Stimulated activated CD4-positive, alpha-beta T cell treated with anti-CD3 and anti-CD28 coated beads, TNF-alpha, amount 100 ng/mL, for 4 hours (primary cell): ENCODE measurements around the gene BRI3BP.

ENCODE experiments used
- DNase-seq, 3 experiments: peaks; one replicate each; pipeline ENCODE4 v3.0.0-alpha.2; 2020; ENCODE audit warnings: low read depth in 3 of 3

Gene BRI3BP, protein sequence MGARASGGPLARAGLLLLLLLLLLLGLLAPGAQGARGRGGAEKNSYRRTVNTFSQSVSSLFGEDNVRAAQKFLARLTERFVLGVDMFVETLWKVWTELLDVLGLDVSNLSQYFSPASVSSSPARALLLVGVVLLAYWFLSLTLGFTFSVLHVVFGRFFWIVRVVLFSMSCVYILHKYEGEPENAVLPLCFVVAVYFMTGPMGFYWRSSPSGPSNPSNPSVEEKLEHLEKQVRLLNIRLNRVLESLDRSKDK

GRCh38 chr12:124993626-124994436, at the start of gene BRI3BP:
Gene BRI3BP (plus strand): TSS chr12:124993645. CDS start chr12:124993791, 146 bp downstream.
- DNase-seq, result peak; percentile 10 to 51 (median 30)

GRCh38 chr12:124946447-124946793, 47.0 kb upstream of the BRI3BP start:
- DNase-seq, result no peak

DNA sequence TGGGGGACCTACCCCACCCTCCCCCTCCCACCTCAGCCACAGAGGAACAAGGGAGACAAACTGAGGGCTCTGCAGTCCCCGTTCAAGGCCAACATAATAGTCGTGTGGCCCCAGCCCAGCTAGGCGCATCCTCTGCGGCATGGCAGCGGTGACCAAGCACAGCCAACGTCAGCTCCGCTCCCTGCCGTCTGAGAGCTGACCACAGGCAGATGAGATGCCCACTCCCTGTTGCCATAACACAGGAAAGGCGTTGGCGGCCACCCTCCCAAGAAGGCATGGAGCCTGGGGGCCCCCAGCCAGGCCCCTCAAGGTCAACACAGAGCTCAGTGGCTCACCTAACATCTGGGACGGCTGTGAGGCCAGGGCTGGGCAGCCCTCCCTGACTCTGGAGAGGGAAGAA, 46.4 kb upstream of the BRI3BP start:
- no peak for DNase-seq

GRCh38 chr12:124947561-124948398, 45.7 kb upstream of the BRI3BP start:
- DNase-seq, result no peak

DNA sequence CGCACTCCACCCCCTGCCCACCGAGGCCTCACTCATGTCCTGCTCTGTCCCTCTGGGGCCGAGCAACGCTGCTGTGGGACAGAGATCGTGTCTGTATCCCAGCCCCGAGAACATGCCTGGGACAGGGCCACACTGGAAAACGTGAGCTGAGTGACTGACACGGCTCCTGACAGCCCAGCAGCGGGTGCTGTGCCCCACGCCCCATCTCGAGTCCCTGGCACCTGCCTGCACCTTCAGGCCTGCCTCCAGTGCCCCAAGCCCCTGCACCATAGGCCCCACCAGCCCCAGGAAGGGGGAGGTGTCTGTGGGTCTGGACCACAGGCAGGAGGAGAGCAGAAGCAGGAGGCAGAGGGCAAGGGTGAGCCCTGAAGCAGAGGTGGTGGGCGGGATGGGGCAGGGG, 44.4 kb upstream of the BRI3BP start:
- no peak for DNase-seq

DNA sequence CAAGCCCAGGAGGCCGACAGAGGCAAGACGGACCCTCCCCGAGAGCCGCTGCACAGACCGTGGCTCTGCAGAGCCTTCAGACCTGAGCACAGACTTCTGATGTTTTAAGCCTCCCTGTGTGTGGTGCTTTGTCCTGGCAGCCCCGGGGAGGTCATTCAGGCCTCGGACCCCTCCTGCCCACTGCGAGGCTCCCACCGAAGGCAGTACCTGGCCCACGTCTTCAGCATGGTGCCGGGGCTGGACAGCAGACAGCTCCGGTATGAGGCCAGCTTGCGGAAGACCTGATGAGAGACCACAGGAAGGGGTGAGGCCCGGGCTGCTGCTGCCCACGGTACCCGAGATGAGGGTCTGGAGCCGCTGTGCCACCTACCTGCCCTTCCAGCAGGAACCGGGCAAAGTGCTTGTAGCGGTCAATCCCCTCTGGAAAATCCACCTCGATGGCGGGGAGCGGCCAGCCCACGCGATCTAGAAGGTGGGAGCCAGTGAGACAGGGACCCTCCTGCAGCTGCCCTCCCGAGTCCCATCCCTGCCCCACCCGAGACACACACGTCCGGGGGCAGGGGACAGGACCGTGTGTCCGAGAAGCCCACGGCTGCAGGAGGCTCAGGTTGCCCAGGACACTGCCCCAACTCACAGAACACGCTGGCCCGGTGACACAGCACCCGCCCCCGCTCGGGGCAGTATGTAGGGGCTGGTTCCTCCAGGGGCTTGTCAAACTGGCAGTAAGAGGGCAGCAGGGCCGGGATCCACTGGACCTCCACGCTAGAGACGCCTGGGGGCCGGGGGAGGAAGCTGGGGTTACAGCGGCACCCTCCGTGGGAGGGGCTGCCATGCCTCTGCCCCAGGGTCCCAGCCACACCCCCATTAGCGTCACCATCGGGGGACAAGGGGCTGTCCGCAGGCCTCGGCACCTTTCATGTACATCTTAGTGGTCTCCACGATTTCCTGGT, 43.4 kb upstream of the BRI3BP start:
- DNase-seq, result no peak

GRCh38 chr12:124952295-124952694, 41.1 kb upstream of the BRI3BP start:
- DNase-seq, result no peak

- DNase-seq, result no peak
These were observed 40.6 kb upstream of the BRI3BP start for GRCh38 chr12:124952801-124953200.

- DNase-seq, result no peak
These were observed 39.6 kb upstream of the BRI3BP start for GRCh38 chr12:124953689-124954405.

DNA sequence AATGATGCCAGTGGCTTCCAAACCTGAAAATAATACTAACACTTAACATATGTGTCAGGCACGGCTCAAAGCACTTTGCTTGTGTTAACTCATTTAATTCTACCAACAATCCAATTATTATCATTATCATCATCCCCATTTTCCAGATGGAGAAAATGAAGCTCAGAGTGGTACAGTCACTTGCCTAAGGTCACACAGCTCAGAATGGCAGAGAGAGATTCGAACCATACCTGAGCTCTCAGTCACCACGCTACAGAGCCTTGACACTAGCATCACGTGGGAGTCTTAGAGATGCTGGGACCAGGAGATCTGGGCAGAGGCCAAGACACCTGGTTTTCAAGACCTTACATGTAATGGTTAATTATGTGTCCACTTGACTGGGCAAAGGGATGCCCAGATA, 38.7 kb upstream of the BRI3BP start:
- DNase-seq, result no peak

DNA sequence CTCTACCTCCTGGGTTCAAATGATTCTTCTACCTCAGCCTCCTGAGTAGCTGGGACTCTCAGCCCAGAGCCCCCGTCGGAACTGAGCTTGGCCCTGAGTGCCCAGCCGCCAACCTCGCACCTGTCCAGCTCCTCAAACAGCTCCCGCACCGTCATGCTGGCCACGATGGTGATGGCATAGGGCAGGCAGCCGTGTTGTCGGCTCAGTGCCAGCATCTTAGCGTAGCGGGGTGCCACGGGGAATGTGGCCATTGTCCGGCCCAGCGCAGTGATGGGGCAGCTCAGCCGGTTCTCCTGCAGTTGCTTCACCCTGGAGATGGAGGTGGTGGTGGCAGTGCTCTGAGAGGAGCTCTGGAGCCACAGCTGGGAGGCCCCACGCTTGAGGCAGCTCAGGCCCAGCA, 36.9 kb upstream of the BRI3BP start:
- DNase-seq, result no peak

DNA sequence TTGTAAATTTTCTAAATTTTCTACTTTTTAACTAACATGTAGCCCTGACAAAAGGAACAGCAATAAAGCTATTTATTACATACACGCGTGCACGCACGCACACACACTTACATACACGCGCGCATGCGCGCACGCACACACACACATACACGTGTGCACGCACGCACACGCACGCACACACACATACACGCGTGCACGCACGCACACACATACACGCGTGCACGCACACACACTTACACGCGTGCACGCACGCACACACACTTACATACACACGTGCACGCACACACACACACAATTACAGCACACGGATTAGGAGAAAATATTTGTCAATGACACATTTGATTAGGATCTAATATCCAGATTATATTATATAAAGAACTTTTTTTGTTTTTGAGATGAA, 32.4 kb upstream of the BRI3BP start:
- no peak for DNase-seq

- no peak for DNase-seq
These were observed 30.2 kb upstream of the BRI3BP start for GRCh38 chr12:124963211-124963610.

GRCh38 chr12:124964251-124964650, 29.2 kb upstream of the BRI3BP start:
- DNase-seq, result no peak

DNA sequence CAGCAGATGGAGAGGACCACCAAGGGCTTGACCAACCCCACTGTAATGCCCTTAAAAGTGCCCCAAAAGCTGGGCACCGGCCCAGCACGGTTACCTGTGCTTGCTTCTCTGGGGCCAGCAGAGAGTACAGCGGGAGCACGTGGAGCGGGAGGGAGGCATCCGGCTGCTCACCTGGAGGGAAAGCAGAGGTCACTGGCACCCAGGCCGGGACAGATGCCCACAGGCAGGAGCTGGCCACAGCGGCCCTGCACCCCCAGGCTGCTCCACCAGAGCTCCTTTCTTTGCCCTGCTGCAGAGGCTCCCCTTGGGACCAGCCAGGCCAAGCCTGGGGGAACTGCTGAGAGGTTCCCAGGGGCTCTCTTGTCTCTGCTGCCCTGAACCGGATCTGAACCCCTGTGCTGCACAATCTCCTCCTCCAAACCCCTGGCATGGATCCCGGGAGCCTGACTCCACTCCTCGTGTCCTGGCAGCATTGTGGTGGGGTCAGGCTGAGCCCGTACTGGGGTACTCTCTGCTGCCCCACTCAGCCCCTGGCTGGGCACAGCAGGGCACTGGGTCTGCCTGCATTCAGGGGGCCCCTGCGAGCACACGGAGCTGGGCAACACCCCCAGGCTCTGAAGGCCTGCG, 28.5 kb upstream of the BRI3BP start:
- no peak for DNase-seq

DNA sequence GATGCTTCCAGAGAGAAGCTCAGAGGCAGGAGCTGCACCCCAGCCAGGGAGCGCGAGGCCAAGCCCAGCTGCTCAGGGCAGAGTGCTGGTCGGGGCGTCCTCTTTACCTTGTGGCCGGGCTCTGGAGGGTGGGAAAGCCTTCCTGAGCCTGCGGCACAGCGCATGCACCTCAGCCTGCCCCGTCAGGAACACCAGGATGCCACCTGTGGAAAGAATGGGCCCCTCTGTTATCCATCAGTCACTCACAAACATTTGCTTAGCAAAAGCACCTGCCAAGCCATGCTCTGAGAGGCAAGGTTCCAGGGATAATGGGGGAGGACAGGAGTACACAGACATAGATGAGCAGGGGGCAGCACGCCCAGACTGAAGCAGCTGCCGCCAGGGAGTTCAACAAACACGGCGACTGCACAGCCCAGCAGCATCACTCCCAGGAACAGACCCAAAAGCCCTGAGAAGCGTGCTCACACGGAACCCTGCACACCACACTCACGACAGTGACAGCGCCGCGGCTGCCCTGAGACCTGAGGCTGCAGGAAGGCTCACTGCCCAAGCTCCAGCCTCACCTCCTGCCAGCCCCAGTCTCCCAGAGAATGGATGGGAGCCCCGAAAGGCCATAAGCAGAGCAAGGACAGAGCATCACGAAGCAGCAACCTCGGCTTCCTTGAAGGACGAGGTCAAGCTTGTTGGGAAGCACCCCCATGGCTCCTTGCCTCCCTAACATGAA, 26.3 kb upstream of the BRI3BP start:
- DNase-seq, result no peak

DNA sequence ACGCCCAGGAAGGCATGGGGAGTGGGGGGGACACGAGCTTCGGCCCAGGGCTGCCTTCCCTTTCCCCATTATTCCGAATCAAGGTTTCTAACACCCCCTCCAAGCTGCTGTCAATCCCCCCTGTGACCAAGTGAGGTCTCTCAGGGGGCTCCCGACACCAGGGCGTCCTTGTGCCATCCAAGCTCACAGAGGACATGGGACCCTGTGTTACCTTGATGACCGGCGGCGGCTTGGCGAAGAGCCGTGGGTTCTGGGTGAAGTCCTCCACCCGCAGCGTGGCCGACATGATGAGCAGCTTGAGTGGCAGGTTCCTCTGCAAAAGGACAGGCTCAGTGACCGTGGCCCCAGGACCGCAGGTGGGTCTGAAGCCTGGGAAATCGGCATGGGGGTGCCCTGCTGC, 24.8 kb upstream of the BRI3BP start:
- DNase-seq, result no peak

DNA sequence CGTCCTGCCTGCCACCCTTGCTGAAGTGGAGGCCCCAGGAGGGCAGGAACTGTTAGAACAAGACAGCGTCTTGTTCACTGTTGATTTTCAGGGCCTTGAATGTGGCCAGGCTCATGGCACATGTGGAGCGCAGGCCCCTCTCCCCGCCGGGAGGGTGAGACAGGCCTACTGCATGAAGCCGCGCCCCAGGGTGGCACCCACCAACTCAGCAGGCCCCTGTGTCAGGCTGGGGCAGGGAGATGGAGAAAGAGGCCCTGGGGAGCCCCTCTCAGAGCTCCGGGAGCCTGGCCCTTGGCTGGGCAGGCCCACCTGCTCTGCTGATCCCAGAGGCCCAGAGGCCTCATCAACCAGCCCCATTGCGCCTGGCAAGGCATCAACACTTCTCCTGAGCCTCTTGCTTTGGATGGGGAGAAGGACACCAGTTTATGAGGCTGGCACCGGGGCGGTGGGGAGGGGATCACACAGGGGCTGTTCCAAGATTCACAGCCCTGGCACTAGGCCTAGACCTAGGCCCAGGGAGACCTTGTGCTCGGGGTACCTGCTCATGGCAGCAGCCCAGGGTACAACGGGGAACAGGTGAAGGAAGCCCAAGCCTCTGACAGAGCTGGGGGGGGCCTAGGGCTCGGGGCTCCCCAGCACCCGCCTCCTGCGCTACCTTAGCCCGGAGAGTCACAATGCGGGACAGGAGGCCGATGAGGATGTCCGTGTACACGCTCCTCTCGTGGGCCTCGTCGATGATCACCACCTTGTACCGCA, 22.6 kb upstream of the BRI3BP start:
- no peak for DNase-seq

DNA sequence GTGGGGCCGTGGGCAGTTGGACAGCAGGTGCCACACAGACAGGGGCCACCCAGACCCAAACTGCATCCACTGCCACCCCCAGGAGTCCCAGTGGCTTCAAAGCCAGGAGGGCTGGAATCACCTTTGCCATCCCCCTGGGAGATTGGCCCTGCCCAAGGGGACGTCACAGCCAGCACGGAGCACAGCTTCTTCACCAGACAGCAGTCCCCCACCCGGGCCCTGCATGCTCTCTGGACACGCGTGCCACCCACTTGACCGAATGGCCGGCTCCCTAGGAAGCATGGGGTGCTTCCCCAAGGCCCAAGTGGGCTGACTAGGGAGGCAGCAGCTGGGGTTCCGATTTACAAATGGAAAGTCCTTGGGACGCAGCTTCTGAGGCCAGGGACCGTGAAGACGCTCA, 21.8 kb upstream of the BRI3BP start:
- no peak for DNase-seq
